Skeletal muscle tissue (tissue), 4 donors: ENCODE results near the gene ANKRD23. TPM values are rescaled to one million over a fixed set of nuclear protein-coding genes. Genes with fewer than 3 reads are reported as not detected.
A peak's percentile ranks its signal among the peaks of the same experiment; 100 is the strongest.

Source experiments
- H3K27ac ChIP-seq: one replicate; pipeline ENCODE4 v1.7.0; 2013; ENCODE audit warnings: mild to moderate bottlenecking, low read depth, low read length, inconsistent platforms
- H3K27me3 ChIP-seq, 3 donors: one replicate each; pipeline ENCODE4 v1.7.0; 2013; ENCODE audit warnings: low read length in 3 of 3; ENCODE audit not compliant: control insufficient read depth in 3 of 3, insufficient read depth in 3 of 3
- H3K36me3 ChIP-seq, 3 donors: one replicate each; pipeline ENCODE4 v1.7.0; 2013; ENCODE audit warnings: low read length in 3 of 3; ENCODE audit not compliant: control insufficient read depth in 3 of 3, insufficient read depth in 3 of 3
- H3K4me1 ChIP-seq, 3 donors: one replicate each; pipeline ENCODE4 v1.7.0; 2013; ENCODE audit warnings: low read length in 3 of 3, mild to moderate bottlenecking in 3 of 3; ENCODE audit not compliant: control insufficient read depth in 3 of 3, insufficient read depth in 3 of 3
- H3K4me3 ChIP-seq, 3 donors: one replicate each; pipeline ENCODE4 v1.7.0; 2013; ENCODE audit warnings: low read length in 3 of 3
- H3K9ac ChIP-seq, 3 donors: one replicate each; pipeline ENCODE4 v1.7.0; 2013; ENCODE audit warnings: low read length in 3 of 3, mild to moderate bottlenecking in 3 of 3, moderate library complexity in 2 of 3, low read depth in 1 of 3
- H3K9me3 ChIP-seq, 3 donors: one replicate each; pipeline ENCODE4 v1.7.0; 2013; ENCODE audit warnings: low read length in 3 of 3; ENCODE audit not compliant: control insufficient read depth in 3 of 3
- total RNA-seq: library from RNA; depleted of rRNA; stranded (reverse); fragments of >200 nt; gene quantifications from one replicate; pipeline ENCODE4 v1.2.3, GENCODE V29; 2014
- donor health status: Osteomylitis.

ANKRD23 gene
- total RNA-seq, 1 donor from 2014 or later, result 5.2 TPM

DNA sequence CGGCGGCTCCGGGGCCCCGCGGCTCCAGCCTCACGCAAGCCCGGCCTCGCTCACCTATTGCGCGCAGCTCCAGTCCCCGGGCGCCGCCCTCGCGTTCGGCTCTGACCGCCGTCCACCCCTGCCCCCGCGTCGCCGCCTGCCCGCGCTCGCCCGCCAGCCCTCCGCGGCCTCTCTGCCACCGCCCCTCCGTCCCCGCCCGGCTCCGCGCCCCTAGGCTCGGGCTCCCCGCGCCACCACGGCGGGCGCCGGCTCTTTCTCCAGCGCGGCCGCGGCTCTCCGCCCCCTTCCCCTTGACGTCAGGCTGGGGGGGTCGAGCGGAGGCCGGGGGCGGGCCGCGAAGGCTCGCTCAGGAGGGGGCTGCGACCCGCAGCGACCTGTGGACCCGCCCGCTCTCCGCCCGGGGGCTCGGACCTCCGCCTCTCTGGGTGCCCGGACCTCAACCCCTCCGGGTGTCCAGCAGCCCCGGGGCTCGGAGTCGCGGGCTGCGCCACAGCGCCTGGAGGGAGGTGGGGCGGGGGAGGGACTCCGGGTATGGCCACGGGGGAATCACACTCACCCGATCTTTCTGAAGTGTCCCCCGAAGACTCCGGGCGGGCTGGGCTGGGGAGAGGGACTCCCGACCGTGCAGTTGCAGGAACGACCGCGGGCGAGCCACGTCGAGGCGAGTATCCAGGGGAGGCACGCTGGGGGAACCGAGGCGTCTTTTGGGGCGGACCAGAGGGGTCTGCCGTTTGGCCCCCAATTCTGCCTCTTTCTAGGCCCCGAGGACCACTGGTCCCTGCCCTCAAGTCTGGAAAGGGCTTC, 26.2 kb upstream of the ANKRD23 start, which contains the start of gene SEMA4C:
TSS of gene SEMA4C (minus strand) at position 259 of the 804 bp plus-strand sequence. CDS start 2,194 bp downstream, outside the sequence.
- Histone ChIP-seq H3K4me3 (peak within 1 kb of the TSS; percentile 71 to 80 (median 71)), H3K36me3 (peaks cover 16 to 20% (median 18%) of the 10 kb centered on the region in 3 donors), H3K9ac (peak within 1 kb of the TSS; percentile 80 to 83 (median 83)), H3K27ac (peak within 1 kb of the TSS; percentile 89), H3K27me3 (no peaks in the 10 kb centered on the region), H3K4me1 (peaks cover 47 to 52% (median 48%) of the 10 kb centered on the region in 3 donors), H3K9me3 (no peaks in the 10 kb centered on the region)

DNA sequence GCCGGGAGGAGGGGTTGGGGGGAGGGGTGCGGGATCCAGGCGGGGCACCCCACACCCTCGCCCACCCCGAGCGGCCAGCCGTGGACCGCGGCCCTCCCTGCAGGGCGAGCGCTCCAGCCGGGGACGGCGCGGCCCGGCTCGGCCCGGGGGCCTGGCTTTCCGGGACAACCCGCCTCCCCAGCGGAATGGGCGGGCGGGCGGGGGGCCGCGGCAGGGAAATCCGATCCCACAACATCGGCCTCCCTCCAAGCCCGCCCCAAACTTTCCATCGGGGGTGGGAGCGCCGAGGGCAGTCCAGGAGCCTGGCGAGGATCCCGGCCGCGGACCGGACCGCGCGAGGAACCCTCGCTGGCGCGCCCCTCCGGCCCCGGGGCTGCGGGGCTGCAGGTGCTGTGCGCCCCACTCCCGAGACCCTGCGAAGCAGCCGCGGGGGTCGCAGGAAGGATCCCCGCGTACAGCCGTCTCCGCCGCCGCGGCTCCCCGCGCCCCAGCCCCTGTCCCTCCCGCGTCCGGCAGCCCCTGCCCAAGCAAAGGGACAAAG, 25.5 kb upstream of the ANKRD23 start:
- H3K27me3 ChIP-seq, result no peaks in the 10 kb centered on the region

DNA sequence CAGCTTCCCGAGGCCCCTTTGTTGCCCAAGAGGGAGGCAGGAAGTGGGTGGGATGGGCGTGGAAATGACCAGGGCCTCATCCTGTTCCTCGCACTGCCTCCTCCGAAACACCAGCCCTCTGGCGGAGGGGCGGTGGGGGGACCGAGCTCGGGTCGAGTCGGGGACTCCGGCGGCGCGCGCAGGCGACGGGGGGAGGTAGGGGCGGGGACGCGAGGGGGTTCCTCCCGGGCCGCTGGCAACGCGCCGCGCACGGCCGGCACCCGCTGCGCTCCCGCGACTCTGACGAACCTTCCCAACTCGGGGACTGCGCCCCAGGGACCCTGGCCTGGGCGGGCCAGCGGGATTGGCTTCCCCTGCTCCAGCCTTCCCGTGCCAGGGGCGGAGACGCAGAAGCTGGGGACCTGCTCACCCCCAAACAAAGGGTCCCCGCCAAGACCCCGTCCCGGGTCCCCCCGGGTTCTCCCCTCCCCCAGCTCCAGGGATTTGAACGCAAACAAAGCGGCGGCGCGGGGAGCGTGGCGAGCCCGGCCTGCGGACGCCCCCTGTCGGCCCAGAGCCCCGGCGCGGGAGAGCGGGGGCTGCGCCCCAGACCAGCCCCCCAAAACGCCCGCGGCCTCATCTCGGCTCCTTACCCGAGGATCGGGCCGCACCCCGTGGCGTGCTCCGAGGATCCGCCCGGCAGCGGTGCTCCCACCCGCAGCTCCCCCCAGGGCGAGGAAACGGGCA, 24.9 kb upstream of the ANKRD23 start:
- peak overlapping the region; percentile 80 to 83 (median 83) for H3K9ac ChIP-seq
- no peaks in the 10 kb centered on the region for H3K27me3 ChIP-seq
- H3K4me1 ChIP-seq, result peaks cover 36 to 42% (median 42%) of the 10 kb centered on the region in 3 donors
- H3K4me3 ChIP-seq, result peak overlapping the region; percentile 71 to 80 (median 71)
- peaks cover 29 to 33% (median 31%) of the 10 kb centered on the region in 3 donors for H3K36me3 ChIP-seq
- peak overlapping the region; percentile 89 for H3K27ac ChIP-seq
- H3K9me3 ChIP-seq, result no peaks in the 10 kb centered on the region

More for the DNA sequence above, 25.5 kb upstream of the ANKRD23 start:
- Histone ChIP-seq H3K9me3 (no peaks in the 10 kb centered on the region), H3K27ac (peak overlapping the region; percentile 89), H3K36me3 (peaks cover 23 to 26% (median 25%) of the 10 kb centered on the region in 3 donors), H3K4me3 (peak overlapping the region; percentile 71 to 80 (median 71)), H3K9ac (peak overlapping the region; percentile 80 to 83 (median 83)), H3K4me1 (peaks cover 43 to 48% (median 47%) of the 10 kb centered on the region in 3 donors)

- H3K4me1 ChIP-seq, result peaks cover 33 to 37% (median 36%) of the 10 kb centered on the region in 3 donors
- H3K36me3 ChIP-seq, result peaks cover 35 to 40% (median 39%) of the 10 kb centered on the region in 3 donors
- H3K27ac ChIP-seq, result peak overlapping the region; percentile 89
- no peaks in the 10 kb centered on the region for H3K9me3 ChIP-seq
- H3K27me3 ChIP-seq, result no peaks in the 10 kb centered on the region
- peak overlapping the region; percentile 80 to 83 (median 83) for H3K9ac ChIP-seq
- peak overlapping the region; percentile 71 to 80 (median 71) for H3K4me3 ChIP-seq
These were observed 24.1 kb upstream of the ANKRD23 start for GRCh38 chr2:96867756-96868554.

DNA sequence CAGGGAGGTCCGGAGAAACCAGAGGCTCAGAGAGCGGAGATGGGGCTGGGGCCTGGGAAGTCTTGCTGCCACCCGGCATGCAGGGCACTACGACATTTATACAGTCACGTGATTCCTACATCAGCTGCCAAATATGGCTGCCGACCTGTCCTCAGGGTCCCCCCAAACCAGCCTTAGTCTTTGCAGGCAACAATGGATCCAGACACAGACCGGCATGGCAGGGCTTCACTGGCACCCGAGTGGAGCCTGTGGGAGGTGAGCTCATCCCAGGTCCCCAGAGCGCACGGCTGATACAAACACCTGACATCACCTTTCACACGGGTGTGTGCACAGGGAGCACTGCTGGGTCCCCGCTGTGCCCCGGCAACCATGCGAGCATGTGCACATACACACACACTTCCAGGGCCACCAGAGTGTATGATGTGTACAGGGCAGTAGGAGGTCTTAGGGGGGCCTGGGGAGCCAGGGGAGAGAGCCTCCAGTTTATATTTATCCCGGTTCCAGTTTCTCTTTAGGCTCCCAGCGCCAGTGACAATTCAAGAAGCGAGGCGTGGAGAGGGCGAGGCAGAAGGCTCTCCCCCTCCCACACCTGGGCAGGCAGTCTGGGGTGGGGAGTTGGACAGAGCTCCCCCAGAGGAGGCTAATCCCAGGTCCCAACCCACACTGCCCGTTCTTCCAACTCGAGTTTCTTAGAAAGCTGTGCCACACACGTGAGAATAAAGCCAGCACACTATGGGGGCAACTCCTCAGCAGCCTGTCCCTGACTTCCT, 23.4 kb upstream of the ANKRD23 start:
- no peaks in the 10 kb centered on the region for H3K9me3 ChIP-seq
- H3K27ac ChIP-seq, result peak overlapping the region; percentile 89
- no peaks in the 10 kb centered on the region for H3K27me3 ChIP-seq
- peak overlapping the region; percentile 80 to 83 (median 83) for H3K9ac ChIP-seq
- peaks cover 35 to 41% (median 40%) of the 10 kb centered on the region in 3 donors for H3K36me3 ChIP-seq
- H3K4me3 ChIP-seq, result peak overlapping the region; percentile 71 to 80 (median 71)
- peaks cover 30 to 35% (median 32%) of the 10 kb centered on the region in 3 donors for H3K4me1 ChIP-seq

- Histone ChIP-seq H3K4me3 (no peak overlapping the region), H3K4me1 (peaks cover 30 to 35% (median 32%) of the 10 kb centered on the region in 3 donors), H3K9ac (peak overlapping the region in 1 of 3 donors; percentile 50), H3K9me3 (no peaks in the 10 kb centered on the region), H3K36me3 (peaks cover 40 to 45% (median 45%) of the 10 kb centered on the region in 3 donors), H3K27me3 (no peaks in the 10 kb centered on the region), H3K27ac (no peak overlapping the region)
These were observed 22.8 kb upstream of the ANKRD23 start for GRCh38 chr2:96866586-96866985.

- no peaks in the 10 kb centered on the region for H3K9me3 ChIP-seq
- no peak overlapping the region for H3K27ac ChIP-seq
- no peak overlapping the region for H3K9ac ChIP-seq
- H3K27me3 ChIP-seq, result no peaks in the 10 kb centered on the region
- H3K36me3 ChIP-seq, result peaks cover 44 to 50% (median 49%) of the 10 kb centered on the region in 3 donors
- H3K4me3 ChIP-seq, result no peak overlapping the region
- H3K4me1 ChIP-seq, result peaks cover 30 to 35% (median 32%) of the 10 kb centered on the region in 3 donors
These were observed 22.3 kb upstream of the ANKRD23 start for GRCh38 chr2:96866149-96866548.

- no peak overlapping the region for H3K4me3 ChIP-seq
- H3K9me3 ChIP-seq, result no peaks in the 10 kb centered on the region
- no peak overlapping the region for H3K27ac ChIP-seq
- H3K27me3 ChIP-seq, result no peaks in the 10 kb centered on the region
- no peak overlapping the region for H3K9ac ChIP-seq
- peaks cover 28 to 33% (median 32%) of the 10 kb centered on the region in 3 donors for H3K4me1 ChIP-seq
- H3K36me3 ChIP-seq, result peaks cover 48 to 51% (median 50%) of the 10 kb centered on the region in 3 donors
These were observed 21.8 kb upstream of the ANKRD23 start for GRCh38 chr2:96865654-96866053.
